Transverse colon (tissue), 4 donors: ENCODE data around the gene PDIA4.

Source experiments
- EP300 ChIP-seq: sonication (generic); formaldehyde crosslinking; IDR thresholded peaks from one replicate; pipeline ENCODE4 v1.6.1; 2017; ENCODE audit warnings: antibody characterized with exemption, low read depth
- POLR2A ChIP-seq: fragments of 450-650 bp; IDR thresholded peaks from one replicate; pipeline ENCODE4 v1.6.1; 2016; ENCODE audit warnings: antibody characterized with exemption, mild to moderate bottlenecking, moderate library complexity
- POLR2AphosphoS5 ChIP-seq, 3 donors: sonication (generic); formaldehyde crosslinking; IDR thresholded peaks; one replicate each; pipeline ENCODE4 v1.6.1; 2016; ENCODE audit warnings: antibody characterized with exemption in 3 of 3
- TF ChIP-seq, protein P1 (sequence below), 5 experiments: fragments of 200-600 bp in 3 of 5; fragments of 450-650 bp in 2 of 5; sonication (generic) in 3 of 5; IDR thresholded peaks; 1 replicate in 2 of 5; 2 replicates in 3 of 5; pipeline ENCODE4 v1.5.1; 2016 to 2017; ENCODE audit warnings: antibody characterized with exemption in 5 of 5, inconsistent platforms in 3 of 5, mild to moderate bottlenecking in 2 of 5, moderate library complexity in 1 of 5

DNA sequence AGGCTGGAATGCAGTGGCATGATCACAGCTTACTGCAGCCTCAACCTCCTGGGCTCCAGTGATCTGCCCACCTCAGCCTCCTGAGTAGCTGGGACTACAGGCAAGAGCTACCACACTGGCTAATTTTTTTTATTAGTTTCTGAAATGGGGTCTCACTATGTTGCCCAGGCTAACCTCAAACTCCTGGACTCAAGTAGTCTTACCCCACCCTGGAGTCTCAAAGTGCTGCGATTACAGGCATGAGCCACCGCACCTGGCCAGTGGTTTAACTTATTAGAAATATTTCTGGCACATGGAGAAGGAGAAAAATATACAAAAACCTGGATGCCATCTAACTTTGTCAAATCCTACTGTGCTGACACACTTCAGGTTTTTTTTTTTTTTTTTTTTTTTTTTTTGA is 47.0 kb upstream of the PDIA4 start:
- TF ChIP-seq EP300 = no peak
- TF ChIP-seq, protein P1, sequence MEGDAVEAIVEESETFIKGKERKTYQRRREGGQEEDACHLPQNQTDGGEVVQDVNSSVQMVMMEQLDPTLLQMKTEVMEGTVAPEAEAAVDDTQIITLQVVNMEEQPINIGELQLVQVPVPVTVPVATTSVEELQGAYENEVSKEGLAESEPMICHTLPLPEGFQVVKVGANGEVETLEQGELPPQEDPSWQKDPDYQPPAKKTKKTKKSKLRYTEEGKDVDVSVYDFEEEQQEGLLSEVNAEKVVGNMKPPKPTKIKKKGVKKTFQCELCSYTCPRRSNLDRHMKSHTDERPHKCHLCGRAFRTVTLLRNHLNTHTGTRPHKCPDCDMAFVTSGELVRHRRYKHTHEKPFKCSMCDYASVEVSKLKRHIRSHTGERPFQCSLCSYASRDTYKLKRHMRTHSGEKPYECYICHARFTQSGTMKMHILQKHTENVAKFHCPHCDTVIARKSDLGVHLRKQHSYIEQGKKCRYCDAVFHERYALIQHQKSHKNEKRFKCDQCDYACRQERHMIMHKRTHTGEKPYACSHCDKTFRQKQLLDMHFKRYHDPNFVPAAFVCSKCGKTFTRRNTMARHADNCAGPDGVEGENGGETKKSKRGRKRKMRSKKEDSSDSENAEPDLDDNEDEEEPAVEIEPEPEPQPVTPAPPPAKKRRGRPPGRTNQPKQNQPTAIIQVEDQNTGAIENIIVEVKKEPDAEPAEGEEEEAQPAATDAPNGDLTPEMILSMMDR (IDR thresholded peaks at IDR 0.05) = no peak
- no peak for TF ChIP-seq POLR2A
- TF ChIP-seq POLR2AphosphoS5 (IDR thresholded peaks at IDR 0.05) = no peak
